GM21515 (cell line): ENCODE results near the gene TIE1.

ENCODE experiments used
- ATAC-seq: cut with Tn5 transposase; IDR thresholded peaks from one replicate; pipeline ENCODE4 v1.9.1; 2021; ENCODE audit not compliant: unreplicated experiment

TIE1 gene

DNA sequence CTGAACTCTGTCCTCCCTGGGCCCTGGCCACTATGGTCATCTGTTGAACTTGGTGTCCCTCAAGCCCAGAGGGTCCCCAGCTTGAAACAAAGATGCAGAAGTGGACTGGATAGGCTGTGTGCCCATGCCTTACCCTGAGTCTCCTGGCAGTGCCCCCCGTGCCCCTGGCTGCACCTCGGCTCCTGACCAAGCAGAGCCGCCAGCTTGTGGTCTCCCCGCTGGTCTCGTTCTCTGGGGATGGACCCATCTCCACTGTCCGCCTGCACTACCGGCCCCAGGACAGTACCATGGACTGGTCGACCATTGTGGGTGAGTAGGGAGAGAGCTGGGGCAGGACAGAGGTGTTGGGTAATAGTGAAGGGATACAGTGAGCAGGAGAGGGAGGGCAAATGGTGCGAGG, 10.7 kb downstream of the TIE1 start:
- no peak for ATAC-seq

DNA sequence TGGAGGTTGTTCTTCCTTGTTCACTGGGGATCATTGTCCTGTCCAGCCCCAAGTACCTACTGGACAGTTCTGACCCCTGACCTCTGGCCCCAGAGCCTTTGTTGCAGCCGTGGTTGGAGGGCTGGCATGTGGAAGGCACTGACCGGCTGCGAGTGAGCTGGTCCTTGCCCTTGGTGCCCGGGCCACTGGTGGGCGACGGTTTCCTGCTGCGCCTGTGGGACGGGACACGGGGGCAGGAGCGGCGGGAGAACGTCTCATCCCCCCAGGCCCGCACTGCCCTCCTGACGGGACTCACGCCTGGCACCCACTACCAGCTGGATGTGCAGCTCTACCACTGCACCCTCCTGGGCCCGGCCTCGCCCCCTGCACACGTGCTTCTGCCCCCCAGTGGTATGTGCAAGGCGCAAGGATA, 11.4 kb downstream of the TIE1 start:
- ATAC-seq, result no peak

DNA sequence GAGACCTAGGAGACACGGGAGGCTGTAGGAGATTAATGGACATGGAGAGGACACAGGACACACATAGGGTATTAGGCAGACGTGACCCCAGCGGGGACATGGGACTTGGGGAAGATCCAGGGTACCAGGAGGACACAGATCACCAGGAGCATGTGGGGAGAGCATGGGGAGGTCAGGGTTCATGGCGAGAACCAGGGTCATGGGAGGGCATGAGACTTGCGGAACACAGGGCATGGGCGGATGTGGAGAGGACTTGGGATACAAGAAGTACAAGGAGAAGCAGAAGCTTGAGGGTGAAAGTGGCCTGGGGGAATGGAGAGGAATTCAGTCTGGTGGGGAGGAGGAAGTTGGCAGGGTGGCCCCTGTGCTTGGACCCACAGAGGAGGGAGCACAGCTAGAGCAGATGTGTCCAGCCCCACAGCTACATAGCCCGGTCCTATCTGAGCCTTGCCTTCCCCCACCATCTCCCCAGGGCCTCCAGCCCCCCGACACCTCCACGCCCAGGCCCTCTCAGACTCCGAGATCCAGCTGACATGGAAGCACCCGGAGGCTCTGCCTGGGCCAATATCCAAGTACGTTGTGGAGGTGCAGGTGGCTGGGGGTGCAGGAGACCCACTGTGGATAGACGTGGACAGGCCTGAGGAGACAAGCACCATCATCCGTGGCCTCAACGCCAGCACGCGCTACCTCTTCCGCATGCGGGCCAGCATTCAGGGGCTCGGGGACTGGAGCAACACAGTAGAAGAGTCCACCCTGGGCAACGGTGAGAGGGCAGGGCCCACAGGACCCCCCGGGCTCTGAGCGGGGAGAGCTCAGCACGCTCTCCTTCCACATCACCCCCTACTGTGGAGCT, 12.1 kb downstream of the TIE1 start:
- no peak for ATAC-seq

DNA sequence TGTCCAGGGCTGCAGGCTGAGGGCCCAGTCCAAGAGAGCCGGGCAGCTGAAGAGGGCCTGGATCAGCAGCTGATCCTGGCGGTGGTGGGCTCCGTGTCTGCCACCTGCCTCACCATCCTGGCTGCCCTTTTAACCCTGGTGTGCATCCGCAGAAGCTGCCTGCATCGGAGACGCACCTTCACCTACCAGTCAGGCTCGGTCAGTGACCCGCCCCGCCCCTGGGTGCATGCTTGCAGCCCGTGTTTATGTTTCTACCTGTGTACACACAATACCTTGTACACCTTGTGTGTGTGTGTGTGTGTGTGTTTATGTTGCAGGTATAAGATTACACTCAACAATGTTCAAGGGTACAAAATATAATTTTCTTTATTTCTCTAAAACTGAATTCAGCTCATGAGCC, 13.0 kb downstream of the TIE1 start:
- ATAC-seq, result no peak

DNA sequence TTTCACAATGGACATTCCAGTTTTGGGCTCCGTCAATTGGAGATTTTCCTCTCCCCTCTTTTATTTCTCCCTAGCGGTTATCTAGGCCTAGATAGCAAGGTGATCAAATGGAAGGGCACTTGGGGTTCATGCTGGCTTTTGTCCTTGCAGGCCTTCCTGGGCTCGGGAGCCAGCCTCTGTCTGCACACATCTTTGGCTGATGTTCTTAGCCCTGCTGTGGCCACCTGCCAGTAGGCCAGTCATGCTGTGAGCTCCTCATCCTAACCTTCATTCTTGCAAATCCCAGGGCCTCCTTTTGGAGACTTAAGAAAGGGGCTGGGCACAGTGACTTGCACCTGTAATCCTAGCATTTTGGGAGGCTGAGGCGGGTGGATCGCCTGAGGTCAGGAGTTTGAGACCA, 13.5 kb downstream of the TIE1 start:
- ATAC-seq, result no peak

DNA sequence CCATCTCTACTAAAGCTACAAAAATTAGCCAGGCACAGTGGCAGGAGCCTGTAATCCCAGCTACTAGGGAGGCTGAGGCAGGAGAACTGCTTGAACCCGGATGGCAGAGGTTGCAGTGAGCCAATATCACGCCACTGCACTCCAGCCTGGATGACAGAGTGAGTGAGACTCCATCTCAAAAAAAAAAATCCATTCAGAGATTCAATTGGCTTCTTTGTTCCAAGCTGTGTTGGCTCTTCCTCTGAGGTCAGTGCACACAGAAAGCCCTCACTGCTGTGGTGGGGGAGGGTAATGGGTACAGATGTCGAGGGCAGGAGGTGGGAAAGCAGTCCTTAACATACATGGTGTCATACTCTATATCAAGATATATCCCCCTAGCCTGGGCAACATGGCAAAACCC, 14.7 kb downstream of the TIE1 start:
- ATAC-seq, result no peak

DNA sequence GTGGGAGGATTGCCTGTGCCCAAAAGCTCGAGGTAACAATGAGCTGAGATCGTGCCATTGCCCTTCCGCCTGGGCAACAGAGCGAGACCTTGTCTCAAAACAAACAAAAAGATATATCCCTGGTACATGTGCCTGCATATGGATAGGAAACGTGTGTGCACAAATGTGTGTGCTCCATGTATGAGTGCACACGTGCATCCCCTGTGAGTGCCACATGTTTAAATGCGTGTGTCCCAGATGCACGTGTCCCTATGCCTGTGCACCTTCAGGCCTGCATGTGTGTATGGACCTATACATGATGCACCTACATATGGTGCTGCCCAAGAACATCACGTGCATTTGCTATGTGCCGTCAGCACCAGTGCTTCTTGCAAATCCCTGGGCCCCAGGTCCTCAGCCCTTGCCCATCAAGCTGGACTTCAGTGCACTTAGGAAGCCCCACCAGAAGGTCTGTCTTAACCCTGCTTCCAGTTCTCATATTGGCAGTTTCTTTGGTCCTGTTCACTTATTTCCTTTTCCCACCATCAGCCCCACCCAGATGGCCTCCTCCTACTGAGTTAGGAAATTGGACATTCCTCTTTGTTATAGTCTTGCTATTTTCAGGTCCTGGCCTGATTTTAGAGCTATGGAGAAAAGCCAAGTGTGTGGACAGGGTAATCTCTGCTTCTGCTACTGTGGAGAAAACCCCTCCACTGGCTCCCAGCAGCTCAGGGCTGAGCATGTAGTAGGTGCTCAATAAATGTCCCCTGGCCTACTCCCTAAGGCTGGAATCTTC, 15.4 kb downstream of the TIE1 start:
- no peak for ATAC-seq

DNA sequence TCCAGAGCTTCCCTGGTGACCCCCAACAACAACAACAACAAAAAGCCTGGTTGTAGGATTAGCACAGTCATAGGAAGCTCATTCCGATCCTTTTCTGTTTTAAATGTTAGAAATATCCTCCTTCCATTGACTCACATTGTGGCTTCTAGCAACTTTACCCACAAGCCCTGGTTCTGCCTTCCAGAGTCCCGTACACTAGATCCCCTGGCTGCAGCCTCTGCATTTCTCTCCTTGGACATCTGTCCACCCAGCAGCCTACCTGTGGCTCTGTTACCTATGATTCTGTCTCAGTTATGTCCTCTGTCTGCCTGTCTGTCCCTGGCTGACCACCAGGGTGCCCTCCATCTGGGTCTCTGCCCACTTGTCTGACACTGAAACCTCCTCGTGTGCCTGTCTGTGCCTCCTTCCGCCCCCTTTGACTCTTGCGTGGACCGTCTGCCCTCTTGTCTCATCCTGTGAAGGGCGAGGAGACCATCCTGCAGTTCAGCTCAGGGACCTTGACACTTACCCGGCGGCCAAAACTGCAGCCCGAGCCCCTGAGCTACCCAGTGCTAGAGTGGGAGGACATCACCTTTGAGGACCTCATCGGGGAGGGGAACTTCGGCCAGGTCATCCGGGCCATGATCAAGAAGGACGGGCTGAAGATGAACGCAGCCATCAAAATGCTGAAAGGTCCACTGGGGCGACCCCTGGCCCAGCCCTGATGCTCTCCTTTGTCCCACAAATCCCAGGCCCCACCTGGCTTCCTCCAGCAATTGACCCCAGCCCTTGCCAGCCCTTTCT, 16.1 kb downstream of the TIE1 start:
- no peak for ATAC-seq

DNA sequence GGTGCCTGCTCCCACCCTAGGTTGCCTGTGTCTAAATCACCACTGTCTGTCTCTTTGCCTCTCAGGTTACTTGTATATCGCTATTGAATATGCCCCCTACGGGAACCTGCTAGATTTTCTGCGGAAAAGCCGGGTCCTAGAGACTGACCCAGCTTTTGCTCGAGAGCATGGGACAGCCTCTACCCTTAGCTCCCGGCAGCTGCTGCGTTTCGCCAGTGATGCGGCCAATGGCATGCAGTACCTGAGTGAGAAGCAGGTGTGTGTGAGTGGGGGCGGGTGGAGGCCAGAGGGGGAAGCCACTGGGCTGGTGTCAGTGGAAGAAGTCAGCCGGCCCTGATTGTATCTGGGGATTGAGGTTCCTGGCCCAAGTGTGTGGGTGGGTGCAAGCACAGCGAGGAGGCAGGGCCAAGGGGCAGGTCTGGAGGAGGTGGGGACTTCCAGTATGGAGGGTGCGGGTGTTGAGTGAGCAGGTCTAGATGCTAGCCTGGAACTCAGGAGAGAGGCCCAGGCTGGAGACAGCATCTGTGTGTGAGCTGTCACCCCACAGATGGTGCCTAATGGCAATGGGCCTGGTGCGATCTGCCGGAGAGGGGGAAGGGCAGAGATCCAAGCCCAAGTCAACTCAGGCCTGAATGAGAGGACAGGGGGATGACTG, 17.2 kb downstream of the TIE1 start:
- no peak for ATAC-seq

DNA sequence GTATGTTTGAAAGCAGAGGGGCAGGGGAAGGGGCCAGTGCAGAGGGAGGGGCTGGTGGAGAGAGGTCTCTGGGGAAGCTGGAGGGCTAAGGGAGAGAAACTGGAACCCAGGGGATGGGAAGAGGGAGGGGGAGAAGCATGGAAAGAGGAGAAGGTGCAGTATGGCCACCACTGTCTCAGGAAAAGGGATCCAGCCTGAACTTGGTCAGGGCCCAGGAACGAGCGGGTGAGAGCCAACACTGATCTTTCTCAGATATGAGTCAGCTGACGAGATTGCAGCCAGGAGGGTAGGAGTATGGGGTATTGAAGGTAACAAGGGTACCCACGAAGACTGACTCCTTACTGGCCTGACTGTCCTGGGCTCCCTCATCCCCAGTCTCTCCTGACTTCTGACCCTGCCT, 18.0 kb downstream of the TIE1 start:
- ATAC-seq, result no peak

DNA sequence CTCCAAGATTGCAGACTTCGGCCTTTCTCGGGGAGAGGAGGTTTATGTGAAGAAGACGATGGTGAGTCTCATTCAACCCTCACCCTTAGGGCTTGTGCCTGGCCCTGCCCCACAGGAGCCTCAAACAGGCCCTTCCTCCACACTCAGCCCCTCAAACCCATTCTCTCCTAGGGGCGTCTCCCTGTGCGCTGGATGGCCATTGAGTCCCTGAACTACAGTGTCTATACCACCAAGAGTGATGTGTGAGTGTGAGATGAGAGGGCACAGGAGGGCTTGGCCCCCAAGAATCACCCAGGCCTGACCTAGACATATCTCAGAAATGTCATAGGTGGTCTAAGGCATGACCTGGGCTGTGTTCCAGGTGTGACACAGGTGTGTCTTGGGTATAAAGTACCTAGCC, 18.5 kb downstream of the TIE1 start:
- ATAC-seq, result no peak

DNA sequence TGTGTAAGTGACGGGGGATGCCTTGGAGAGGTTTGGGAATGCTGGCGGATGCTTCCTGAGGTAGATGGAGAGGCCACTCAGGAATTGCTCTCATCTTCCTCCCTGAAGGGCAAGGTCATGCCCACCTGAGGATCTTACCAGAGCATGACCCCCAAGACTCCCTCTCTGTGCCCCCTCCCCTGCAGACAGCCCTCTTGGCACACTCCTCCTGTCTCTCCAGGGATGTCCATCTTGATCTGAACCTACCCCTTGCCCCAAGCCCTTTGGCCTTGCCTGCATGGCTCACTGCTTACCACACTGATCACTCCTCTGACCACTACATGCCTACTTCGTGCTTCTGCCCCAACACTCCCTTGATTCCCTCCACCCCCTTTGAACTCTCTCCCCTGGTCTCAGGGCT, 19.0 kb downstream of the TIE1 start:
- no peak for ATAC-seq

DNA sequence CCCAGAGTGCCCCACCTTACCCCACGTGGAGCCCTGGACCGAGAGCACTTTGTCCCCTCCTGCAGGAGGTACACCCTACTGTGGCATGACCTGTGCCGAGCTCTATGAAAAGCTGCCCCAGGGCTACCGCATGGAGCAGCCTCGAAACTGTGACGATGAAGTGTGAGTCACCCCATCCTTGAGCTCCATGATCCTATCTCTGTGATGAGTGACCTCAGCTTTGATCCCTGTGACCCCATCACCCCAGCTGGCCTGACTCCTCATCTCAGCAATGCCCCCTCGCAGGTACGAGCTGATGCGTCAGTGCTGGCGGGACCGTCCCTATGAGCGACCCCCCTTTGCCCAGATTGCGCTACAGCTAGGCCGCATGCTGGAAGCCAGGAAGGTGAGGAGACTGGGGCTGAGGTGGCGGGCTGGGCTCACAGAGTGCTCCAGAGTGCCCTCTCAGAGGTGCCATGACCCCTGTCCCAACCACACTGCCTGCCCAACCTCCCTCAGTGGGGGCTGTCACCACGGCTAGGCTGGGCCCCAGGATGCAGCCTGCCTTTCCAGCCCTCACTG, 20.6 kb downstream of the TIE1 start:
- no peak for ATAC-seq

DNA sequence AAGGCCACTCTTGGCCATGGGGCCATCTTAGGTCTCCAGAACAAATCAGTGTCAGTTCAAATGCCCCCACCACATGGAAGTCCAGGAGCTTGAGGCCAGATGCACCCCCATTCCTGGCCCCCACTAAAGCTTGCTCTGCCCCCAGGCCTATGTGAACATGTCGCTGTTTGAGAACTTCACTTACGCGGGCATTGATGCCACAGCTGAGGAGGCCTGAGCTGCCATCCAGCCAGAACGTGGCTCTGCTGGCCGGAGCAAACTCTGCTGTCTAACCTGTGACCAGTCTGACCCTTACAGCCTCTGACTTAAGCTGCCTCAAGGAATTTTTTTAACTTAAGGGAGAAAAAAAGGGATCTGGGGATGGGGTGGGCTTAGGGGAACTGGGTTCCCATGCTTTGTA, 21.7 kb downstream of the TIE1 start:
- ATAC-seq, result no peak

DNA sequence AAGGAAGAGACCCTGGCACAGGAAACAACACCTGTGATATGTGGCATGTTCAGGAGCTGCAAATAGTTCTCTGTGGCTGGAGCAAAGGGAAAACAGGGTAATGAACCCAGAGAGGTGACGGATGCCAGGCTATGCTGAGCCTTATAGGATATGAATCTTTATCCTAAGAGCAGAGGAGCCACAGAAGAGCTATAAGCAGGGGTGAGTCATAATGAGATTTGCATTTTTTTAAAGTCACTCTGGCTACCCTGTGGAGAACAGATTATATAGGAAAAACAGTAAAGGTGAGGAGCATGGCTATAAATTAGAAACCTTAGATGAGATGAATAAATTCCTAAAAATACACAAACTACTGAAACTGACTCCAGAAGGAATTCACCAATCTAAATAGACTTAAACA, 24.0 kb downstream of the TIE1 start:
- ATAC-seq, result no peak

DNA sequence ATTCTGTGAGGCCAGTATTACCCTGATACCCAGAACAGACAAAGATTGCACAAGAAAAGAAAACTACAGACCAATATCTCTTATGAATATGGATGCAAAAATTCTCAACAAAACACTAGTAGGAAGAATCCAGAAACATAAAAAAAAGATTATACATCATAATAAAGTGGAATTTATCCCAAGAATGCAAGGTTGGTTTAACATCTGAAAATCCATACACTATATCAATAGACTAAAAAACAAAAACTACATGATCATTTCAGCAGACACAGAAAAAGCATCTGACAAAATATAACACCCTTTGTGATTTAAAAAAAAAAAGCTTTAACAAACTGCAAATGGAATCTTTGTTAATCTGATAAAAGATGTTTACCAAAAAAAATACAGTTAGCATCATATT, 24.6 kb downstream of the TIE1 start:
- no peak for ATAC-seq

DNA sequence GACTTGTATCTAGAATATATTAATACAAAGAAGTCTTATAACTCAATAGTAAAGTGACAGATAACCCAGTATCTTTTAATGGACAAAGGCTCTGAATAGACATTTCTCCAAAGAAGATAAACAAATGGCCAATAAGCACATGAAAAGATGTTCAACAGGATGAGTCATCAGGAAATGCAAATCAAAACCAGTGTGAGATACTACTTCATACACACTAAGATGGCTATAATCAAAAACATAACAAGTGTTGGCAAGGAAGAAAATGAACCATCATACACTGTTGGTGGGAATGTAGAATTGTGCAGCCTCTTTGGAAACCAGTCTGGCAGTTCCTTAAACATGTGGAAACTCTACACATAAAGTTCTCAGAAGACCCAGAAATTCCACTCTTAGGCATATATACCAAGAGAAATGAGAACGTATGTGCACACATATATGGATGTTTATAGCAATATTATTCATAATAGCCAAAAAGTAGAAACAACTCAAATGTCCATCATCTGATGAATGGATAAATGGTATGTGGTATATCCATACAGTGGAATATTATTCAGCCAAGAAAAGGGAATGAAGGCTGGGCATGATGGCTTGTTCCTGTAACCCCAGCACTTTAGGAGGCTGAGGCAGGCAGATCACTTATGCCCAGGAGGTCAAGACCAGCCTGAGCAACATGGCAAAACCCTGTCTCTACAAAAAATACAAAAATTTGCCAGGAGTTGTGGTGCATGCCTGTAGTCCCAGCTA, 26.9 kb downstream of the TIE1 start:
- ATAC-seq, result no peak

DNA sequence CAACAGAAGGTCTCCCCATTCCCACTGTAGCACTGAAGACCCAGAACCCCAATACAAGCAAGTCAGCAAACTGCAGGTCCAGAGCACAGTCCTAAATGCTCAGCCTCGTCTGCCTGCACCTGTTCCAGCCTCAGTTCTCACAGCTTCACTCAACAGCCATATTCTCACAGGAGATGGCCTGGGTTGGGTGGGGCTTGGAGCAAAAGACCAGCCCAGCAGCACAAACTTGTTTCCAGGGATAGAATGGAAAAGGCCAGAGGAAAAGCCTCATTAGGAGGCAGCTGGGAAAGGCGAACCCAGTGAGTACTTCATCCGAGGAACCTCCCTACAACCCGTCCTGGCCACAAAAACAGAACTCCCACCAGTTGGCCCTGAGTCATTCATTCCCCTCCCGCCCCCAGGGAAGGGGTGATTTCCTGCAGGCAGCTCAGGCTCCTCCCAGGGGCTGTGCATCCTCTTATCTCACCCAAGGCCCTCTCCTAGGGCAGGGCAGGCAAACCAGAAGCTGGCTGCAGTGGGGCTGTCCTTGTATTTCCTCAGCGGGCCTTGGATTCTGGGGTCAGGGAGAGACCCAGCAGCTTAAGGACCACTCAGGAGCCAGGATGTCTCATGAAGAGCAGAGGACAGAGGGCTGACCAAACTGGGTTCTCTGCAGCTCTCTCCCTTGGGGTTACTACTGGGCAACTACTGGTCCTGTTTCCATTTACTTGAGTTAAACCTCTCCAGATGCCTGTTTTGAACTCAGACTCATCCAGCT, 29.4 kb downstream of the TIE1 start:
- no peak for ATAC-seq

DNA sequence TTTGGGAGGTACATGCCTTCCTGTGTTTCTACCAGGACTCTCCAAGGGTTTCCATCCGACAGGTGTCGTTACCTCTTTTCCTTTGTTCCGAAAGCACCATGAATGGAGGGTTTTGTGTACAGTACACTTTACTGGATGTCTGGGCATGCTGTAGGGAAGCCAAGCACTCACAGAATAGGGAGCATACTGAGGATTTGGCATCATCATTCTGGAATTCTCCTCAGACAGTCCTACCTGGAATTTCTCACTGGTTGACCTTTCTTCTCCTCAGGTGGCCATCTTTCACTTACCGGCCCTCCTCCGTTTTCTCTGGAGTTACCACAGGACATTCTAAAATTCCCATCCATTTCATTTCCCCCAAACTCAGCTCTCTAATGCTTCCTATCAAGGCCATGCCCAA, 30.9 kb downstream of the TIE1 start:
- ATAC-seq, result no peak
